Body of pancreas (tissue), 4 donors: ENCODE measurements around the gene SHF. TPM values are rescaled to one million over a fixed set of nuclear protein-coding genes. Genes with fewer than 3 reads are reported as not detected.

Source experiments
- ATAC-seq: fragments of 150-250 bp; one replicate; pipeline ENCODE4 v1.9.1; 2016
- DNase-seq, 4 donors: peaks; one replicate each; pipeline ENCODE4 v3.0.0-alpha.2; 2019
- H3K27ac ChIP-seq, 4 donors: fragments of 200-600 bp; sonication (generic); 1 replicate in 3 of 4; 2 replicates in 1 of 4; pipeline versions ENCODE4 v1.5.1 to v1.6.1; 2016 to 2019; ENCODE audit warnings: mild to moderate bottlenecking in 1 of 4, mixed read lengths in 1 of 4, moderate library complexity in 1 of 4
- H3K27me3 ChIP-seq, 2 donors: fragments of 200-600 bp; sonication (generic); one replicate each; pipeline ENCODE4 v1.6.0; 2016; ENCODE audit warnings: mild to moderate bottlenecking in 1 of 2
- H3K36me3 ChIP-seq, 2 donors: fragments of 200-600 bp; sonication (generic); replicated peaks in 1 of 2; 2 replicates each; pipeline ENCODE4 v1.5.1; 2016; ENCODE audit warnings: low read depth in 2 of 2; ENCODE audit not compliant: insufficient read depth in 1 of 2
- H3K4me1 ChIP-seq: fragments of 200-600 bp; sonication (generic); one replicate; pipeline ENCODE4 v1.6.0; 2016
- H3K4me3 ChIP-seq, 2 donors: fragments of 200-600 bp; sonication (generic); 1 replicate in 1 of 2; 2 replicates in 1 of 2; pipeline ENCODE4 v1.5.1; 2016 to 2019
- H3K9me3 ChIP-seq, 3 donors: fragments of 200-600 bp; sonication (generic); 1 replicate in 2 of 3; 2 replicates in 1 of 3; pipeline ENCODE4 v1.5.1; 2016
- POLR2A ChIP-seq, 3 donors: fragments of 450-650 bp; IDR thresholded peaks; one replicate each; pipeline ENCODE4 v1.6.1; 2016; ENCODE audit warnings: antibody characterized with exemption in 3 of 3, mild to moderate bottlenecking in 2 of 3
- WGBS, 2 donors: methylation state at CpG; one replicate each; pipeline ENCODE4 v1.1.5; 2017; 5-methylcytosine and 5-hydroxymethylcytosine counted together
- intact Hi-C: fragments of 100-400 bp; cut with DNase I; formaldehyde crosslinking; loops from one replicate; pipeline ENCODE4 v1.15.1; 2023
- total RNA-seq, 2 donors: library from RNA; depleted of rRNA; stranded (reverse); fragments of >200 nt; gene quantifications; one replicate each; pipeline ENCODE4 v1.1.0, GENCODE V29; 2016
- TF ChIP-seq, protein P1 (sequence below), 7 experiments: fragments of 450-650 bp in 4 of 7; fragments of 200-600 bp in 3 of 7; sonication (generic) in 3 of 7; IDR thresholded peaks; one replicate each; pipeline ENCODE4 v1.5.1; 2016 to 2019; ENCODE audit warnings: antibody characterized with exemption in 7 of 7

The SHF gene
- total RNA-seq, 2 donors from 2014 or later, result 2.0 to 2.9 TPM

DNA sequence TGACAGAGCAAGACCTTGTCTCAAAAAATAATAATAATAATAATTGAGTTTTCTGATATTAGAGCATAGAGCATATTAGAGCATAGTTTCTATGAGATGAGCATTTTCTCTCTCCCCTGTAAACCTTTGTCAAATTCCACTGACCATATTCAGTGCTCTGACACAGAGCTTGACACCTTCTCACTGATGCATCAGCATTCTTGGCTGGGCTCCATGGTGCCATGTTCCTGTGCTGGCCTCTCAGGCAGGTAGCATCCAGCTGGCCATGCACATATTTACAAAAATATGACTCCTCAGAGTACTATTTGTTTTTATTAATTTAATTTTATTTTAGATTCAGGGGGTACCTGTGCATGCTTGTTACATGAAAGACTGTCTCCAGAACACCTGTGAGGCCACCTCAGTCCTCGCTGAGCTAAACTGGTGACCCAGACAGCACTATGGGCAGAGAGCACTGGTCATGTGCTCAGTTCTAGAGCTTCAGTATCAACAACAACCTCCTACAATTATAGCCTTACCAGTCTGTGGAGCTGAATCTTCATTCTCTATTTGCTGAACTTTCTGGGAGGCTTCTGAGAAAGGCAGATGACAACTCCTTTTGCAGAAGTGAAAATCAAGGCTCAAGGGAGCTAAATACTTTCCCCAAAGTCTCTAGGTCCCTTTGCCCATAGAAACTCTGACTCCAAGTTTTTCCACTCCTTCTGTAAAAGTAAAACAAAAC lies 42.6 kb upstream of the SHF start:
- WGBS, 2 donors, result 0% methylated on average over 1 of the region's 1 CpG
- intact Hi-C loops, result no loop called here
- TF ChIP-seq, protein P1, sequence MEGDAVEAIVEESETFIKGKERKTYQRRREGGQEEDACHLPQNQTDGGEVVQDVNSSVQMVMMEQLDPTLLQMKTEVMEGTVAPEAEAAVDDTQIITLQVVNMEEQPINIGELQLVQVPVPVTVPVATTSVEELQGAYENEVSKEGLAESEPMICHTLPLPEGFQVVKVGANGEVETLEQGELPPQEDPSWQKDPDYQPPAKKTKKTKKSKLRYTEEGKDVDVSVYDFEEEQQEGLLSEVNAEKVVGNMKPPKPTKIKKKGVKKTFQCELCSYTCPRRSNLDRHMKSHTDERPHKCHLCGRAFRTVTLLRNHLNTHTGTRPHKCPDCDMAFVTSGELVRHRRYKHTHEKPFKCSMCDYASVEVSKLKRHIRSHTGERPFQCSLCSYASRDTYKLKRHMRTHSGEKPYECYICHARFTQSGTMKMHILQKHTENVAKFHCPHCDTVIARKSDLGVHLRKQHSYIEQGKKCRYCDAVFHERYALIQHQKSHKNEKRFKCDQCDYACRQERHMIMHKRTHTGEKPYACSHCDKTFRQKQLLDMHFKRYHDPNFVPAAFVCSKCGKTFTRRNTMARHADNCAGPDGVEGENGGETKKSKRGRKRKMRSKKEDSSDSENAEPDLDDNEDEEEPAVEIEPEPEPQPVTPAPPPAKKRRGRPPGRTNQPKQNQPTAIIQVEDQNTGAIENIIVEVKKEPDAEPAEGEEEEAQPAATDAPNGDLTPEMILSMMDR (IDR thresholded peaks at IDR 0.05), result no peak
- TF ChIP-seq POLR2A (IDR thresholded peaks at IDR 0.05), result no peak

GRCh38 chr15:45228931-45229330 lies 41.2 kb upstream of the SHF start:
- H3K36me3 ChIP-seq, result no peaks in the 10 kb centered on the region
- H3K27ac ChIP-seq, result no peak overlapping the region
- no peak overlapping the region for H3K4me3 ChIP-seq
- ATAC-seq (no peak), DNase-seq (no peak)
- H3K9me3 ChIP-seq, result peaks cover 0 to 8% (median 0%) of the 10 kb centered on the region in 3 donors
- no peaks in the 10 kb centered on the region for H3K27me3 ChIP-seq
- H3K4me1 ChIP-seq, result peaks cover 11% of the 10 kb centered on the region
- WGBS, 2 donors, result 78 to 86% methylated on average over 5 of the region's 5 CpGs
- no peak for TF ChIP-seq POLR2A (IDR thresholded peaks at IDR 0.05)
- TF ChIP-seq, protein P1 (IDR thresholded peaks at IDR 0.05), result no peak
- intact Hi-C loops, result no loop called here

More for the DNA sequence above, 42.6 kb upstream of the SHF start:
- DNase-seq (no peak), ATAC-seq (no peak)
- H3K4me3 ChIP-seq, result no peak overlapping the region
- H3K36me3 ChIP-seq, result no peaks in the 10 kb centered on the region
- no peaks in the 10 kb centered on the region for H3K4me1 ChIP-seq
- peaks cover 0 to 8% (median 0%) of the 10 kb centered on the region in 3 donors for H3K9me3 ChIP-seq
- H3K27me3 ChIP-seq, result no peaks in the 10 kb centered on the region
- H3K27ac ChIP-seq, result no peak overlapping the region

DNA sequence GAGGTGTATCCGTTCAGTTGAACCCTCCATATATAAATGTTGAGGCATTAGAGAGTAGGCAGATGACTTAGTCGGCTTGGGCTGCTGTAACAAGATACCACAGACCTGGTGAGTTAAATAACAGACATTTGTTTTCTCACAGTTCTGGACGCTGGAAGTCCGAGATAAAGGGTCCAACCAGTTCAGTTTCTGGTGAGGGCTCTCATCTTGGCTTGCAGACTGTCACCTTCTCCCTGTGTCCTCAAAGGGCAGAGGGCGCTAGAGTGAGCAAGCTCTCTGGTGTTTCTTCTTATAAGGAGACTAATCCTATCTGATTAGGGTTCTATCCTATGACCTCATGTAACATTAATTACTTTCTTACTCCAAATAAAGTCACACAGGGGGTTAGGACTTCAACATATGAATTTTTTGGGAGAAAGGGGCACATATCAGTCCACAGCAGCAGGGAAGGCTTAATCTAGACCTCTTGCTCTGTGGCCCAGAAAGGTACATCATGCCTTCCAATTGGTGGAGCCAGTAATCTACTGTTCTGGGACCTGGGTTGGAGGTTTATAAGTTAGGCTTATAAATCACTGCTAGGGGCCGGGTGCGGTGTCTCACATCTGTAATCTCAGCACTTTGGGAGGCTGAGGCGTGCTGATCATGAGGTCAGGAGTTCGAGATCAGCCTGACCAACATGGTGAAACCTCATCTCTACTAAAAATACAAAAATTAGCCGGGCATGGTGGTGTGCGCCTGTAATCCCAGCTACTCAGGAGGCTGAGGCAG lies 37.9 kb upstream of the SHF start:
- WGBS, 2 donors, result 68 to 76% methylated on average over 11 of the region's 11 CpGs
- Histone ChIP-seq H3K4me3 (no peak overlapping the region), H3K27me3 (no peaks in the 10 kb centered on the region), H3K4me1 (peaks cover 11% of the 10 kb centered on the region), H3K9me3 (no peaks in the 10 kb centered on the region), H3K36me3 (no peaks in the 10 kb centered on the region), H3K27ac (no peak overlapping the region)
- DNase-seq, result peak in 1 of 4 donors; percentile 46
- TF ChIP-seq, protein P1 (IDR thresholded peaks at IDR 0.05), result no peak
- TF ChIP-seq POLR2A (IDR thresholded peaks at IDR 0.05), result no peak
- intact Hi-C loops, result no loop called here
- ATAC-seq, result no peak

- TF ChIP-seq, protein P1 (IDR thresholded peaks at IDR 0.05), result no peak
- TF ChIP-seq POLR2A (IDR thresholded peaks at IDR 0.05), result no peak
- H3K27me3 ChIP-seq, result no peaks in the 10 kb centered on the region
- H3K9me3 ChIP-seq, result no peaks in the 10 kb centered on the region
- DNase-seq (no peak), ATAC-seq (no peak)
- 8 to 9% methylated on average over 5 of the region's 5 CpGs for WGBS, 2 donors
- no peak overlapping the region for H3K27ac ChIP-seq
- intact Hi-C loops, result no loop called here
- no peaks in the 10 kb centered on the region for H3K36me3 ChIP-seq
- peaks cover 11% of the 10 kb centered on the region for H3K4me1 ChIP-seq
- H3K4me3 ChIP-seq, result no peak overlapping the region
These were observed 37.0 kb upstream of the SHF start for GRCh38 chr15:45224621-45225217.
